Endodermal cell (in vitro differentiated cells): Measurements from ENCODE around the gene DNASE1L3. TPM values are rescaled to one million over a fixed set of nuclear protein-coding genes. Genes with fewer than 3 reads are reported as not detected.

Experiments
- DNase-seq: peaks from one replicate; pipeline ENCODE4 v3.0.0-alpha.2; 2017
- H3K27ac ChIP-seq: 2 replicates; pipeline ENCODE4 v1.5.1; 2013; ENCODE audit warnings: mild to moderate bottlenecking, low read depth, low read length, moderate library complexity
- H3K27me3 ChIP-seq: 2 replicates; pipeline ENCODE4 v1.6.1; 2013; ENCODE audit warnings: mild to moderate bottlenecking, low read length, moderate library complexity; ENCODE audit not compliant: insufficient read depth, control insufficient read depth, poor library complexity, severe bottlenecking
- H3K36me3 ChIP-seq: 2 replicates; pipeline ENCODE4 v1.7.0; 2013; ENCODE audit warnings: mild to moderate bottlenecking, low read length, moderate library complexity; ENCODE audit not compliant: control insufficient read depth, insufficient read depth
- H3K4me1 ChIP-seq: one replicate; pipeline ENCODE4 v1.7.0; 2013; ENCODE audit warnings: low read length; ENCODE audit not compliant: control insufficient read depth, insufficient read depth
- H3K4me3 ChIP-seq: 2 replicates; pipeline ENCODE4 v1.5.1; 2013; ENCODE audit warnings: mild to moderate bottlenecking, low read length, moderate library complexity
- H3K9ac ChIP-seq: 2 replicates; pipeline ENCODE4 v1.6.1; 2013; ENCODE audit warnings: mild to moderate bottlenecking, low read length, moderate library complexity; ENCODE audit not compliant: poor library complexity, severe bottlenecking; ENCODE audit errors: extremely low read depth
- H3K9me3 ChIP-seq: 2 replicates; pipeline ENCODE4 v1.6.1; 2013; ENCODE audit warnings: mild to moderate bottlenecking, low read length, moderate library complexity; ENCODE audit not compliant: control insufficient read depth
- H3K27ac Mint-ChIP-seq: 2 replicates; pipeline ENCODE4 v1.8.0; 2020; ENCODE audit warnings: mixed read lengths
- H3K27me3 Mint-ChIP-seq: 2 replicates; pipeline ENCODE4 v1.8.0; 2021; ENCODE audit warnings: mild to moderate bottlenecking, mixed read lengths; ENCODE audit not compliant: insufficient read depth
- H3K36me3 Mint-ChIP-seq: 2 replicates; pipeline ENCODE4 v1.8.0; 2020; ENCODE audit warnings: low read depth, mixed read lengths
- H3K4me1 Mint-ChIP-seq: 2 replicates; pipeline ENCODE4 v1.8.0; 2020; ENCODE audit warnings: mixed read lengths
- H3K4me3 Mint-ChIP-seq: 2 replicates; pipeline ENCODE4 v1.8.0; 2020; ENCODE audit warnings: mild to moderate bottlenecking, moderate library complexity, mixed read lengths
- H3K9me3 Mint-ChIP-seq: 2 replicates; pipeline ENCODE4 v1.8.0; 2020; ENCODE audit warnings: mild to moderate bottlenecking, mixed read lengths
- WGBS, 2 experiments: methylation state at CpG; one replicate each; pipeline versions ENCODE4 v1.1.5 to v1.1.7; 2013; ENCODE audit warnings: missing lambda C conversion rate in 2 of 2, mixed read lengths in 1 of 2; ENCODE audit not compliant: insufficient coverage in 1 of 2, insufficient read length in 1 of 2; 5-methylcytosine and 5-hydroxymethylcytosine counted together
- total RNA-seq, 2 donors: library from RNA; stranded (reverse); fragmentation: NEBNext Ultra II Directional in 1 of 2; extraction: Animal tissue kit (Norgen Biotek cat#: 25700) in 1 of 2; gene quantifications; 2 replicates in 1 of 2; 3 replicates in 1 of 2; pipeline ENCODE4 v1.2.1, GENCODE V29; 2021
- TF ChIP-seq, protein P1 (sequence below): fragments of 200-600 bp; sonication (generic); conservative IDR thresholded peaks from 2 replicates; pipeline ENCODE4 v1.5.0; 2021; ENCODE audit warnings: antibody characterized with exemption, mild to moderate bottlenecking

Gene DNASE1L3
- total RNA-seq, 2 donors from 2014 or later = not detected

DNA sequence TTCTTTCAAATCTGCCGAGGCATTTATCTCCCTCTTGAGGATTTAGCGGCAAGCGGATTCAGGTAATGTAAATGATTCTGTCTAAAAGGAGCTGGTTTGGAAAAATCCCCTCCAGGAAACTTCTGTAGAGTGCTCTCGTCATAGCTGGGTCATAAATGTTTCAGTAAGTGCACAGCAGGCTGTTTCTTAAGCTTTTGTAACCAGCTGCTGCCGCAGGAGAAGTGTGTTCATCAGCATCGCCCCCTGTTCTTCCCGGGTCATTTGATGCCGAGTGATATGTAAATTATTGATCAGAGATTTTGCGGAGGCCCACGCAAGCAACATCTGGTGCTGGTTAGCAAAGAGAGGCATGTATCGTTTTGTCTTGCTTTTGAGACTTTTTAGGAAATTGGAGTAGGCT lies 53.1 kb downstream of the DNASE1L3 start:
- no peak overlapping the region for H3K9ac ChIP-seq

GRCh38 chr3:58155838-58156237 lies 54.9 kb downstream of the DNASE1L3 start:
- Histone ChIP-seq H3K9me3 (no peaks in the 10 kb centered on the region), H3K4me1 (no peaks in the 10 kb centered on the region), H3K27me3 (no peaks in the 10 kb centered on the region), H3K4me3 (no peak overlapping the region), H3K9ac (no peak overlapping the region), H3K36me3 (peaks cover 98% of the 10 kb centered on the region), H3K27ac (no peak overlapping the region)
- H3K4me1 Mint-ChIP-seq = no peaks in the 10 kb centered on the region
- 96 to 97% methylated on average over 10 of the region's 10 CpGs for WGBS, 2 experiments
- H3K4me3 Mint-ChIP-seq = no peak overlapping the region
- H3K36me3 Mint-ChIP-seq = peaks cover 87% of the 10 kb centered on the region
- H3K27ac Mint-ChIP-seq = no peak overlapping the region
- TF ChIP-seq, protein P1, sequence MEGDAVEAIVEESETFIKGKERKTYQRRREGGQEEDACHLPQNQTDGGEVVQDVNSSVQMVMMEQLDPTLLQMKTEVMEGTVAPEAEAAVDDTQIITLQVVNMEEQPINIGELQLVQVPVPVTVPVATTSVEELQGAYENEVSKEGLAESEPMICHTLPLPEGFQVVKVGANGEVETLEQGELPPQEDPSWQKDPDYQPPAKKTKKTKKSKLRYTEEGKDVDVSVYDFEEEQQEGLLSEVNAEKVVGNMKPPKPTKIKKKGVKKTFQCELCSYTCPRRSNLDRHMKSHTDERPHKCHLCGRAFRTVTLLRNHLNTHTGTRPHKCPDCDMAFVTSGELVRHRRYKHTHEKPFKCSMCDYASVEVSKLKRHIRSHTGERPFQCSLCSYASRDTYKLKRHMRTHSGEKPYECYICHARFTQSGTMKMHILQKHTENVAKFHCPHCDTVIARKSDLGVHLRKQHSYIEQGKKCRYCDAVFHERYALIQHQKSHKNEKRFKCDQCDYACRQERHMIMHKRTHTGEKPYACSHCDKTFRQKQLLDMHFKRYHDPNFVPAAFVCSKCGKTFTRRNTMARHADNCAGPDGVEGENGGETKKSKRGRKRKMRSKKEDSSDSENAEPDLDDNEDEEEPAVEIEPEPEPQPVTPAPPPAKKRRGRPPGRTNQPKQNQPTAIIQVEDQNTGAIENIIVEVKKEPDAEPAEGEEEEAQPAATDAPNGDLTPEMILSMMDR = no peak
- no peaks in the 10 kb centered on the region for H3K9me3 Mint-ChIP-seq
- DNase-seq = no peak
- no peaks in the 10 kb centered on the region for H3K27me3 Mint-ChIP-seq

More for the DNA sequence above, 53.1 kb downstream of the DNASE1L3 start:
- Mint-ChIP-seq H3K27ac (peak overlapping the region; percentile 69), H3K36me3 (peaks cover 92% of the 10 kb centered on the region), H3K9me3 (no peaks in the 10 kb centered on the region), H3K4me3 (no peak overlapping the region), H3K4me1 (no peaks in the 10 kb centered on the region), H3K27me3 (no peaks in the 10 kb centered on the region)
- DNase-seq = no peak
- Histone ChIP-seq H3K27me3 (no peaks in the 10 kb centered on the region), H3K9me3 (no peaks in the 10 kb centered on the region), H3K4me1 (peaks cover 3% of the 10 kb centered on the region), H3K36me3 (peaks cover 98% of the 10 kb centered on the region), H3K4me3 (no peak overlapping the region), H3K27ac (peak overlapping the region; percentile 46)
- 92 to 96% methylated on average over 10 to 11 of the region's 11 CpGs for WGBS, 2 experiments
- TF ChIP-seq, protein P1 = no peak

DNA sequence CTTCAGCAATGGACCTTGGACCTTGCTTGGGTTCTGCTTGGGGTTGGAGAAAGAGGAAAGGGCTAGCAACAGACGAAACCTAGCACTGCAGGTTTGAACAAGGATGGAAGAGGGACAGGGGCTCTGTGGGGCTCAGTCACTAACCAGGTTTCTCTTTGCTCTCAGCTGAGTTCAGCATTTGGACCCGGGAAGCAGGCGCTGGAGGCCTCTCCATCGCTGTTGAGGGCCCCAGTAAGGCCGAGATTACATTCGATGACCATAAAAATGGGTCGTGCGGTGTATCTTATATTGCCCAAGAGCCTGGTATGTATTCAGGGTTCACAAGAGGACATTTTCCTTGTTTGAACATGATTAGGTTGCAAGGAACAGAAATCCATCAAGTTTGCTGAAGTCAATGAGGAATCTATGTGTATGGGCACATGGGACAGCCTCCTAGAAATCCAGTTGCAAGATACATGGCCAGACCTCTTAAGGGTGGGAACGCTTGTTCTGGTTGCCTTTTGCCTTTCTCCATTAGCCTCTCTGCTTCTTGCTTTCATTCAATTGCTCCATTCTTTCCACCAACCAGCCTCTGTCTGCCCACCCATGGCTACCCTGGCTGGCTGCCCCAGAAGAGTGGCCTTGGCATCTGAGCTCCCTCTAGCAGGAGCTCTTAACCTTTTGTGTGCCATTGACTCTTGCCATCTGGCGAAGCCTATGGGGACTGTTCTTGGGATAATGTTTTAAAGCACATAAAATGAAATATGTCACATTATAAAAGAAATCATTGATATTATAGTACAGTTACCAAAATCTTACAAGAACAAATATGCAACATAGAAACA lies 55.9 kb downstream of the DNASE1L3 start:
- no peaks in the 10 kb centered on the region for H3K4me1 Mint-ChIP-seq
- H3K27ac ChIP-seq = no peak overlapping the region
- no peak overlapping the region for H3K4me3 Mint-ChIP-seq
- peaks cover 98% of the 10 kb centered on the region for H3K36me3 ChIP-seq
- TF ChIP-seq, protein P1 = no peak
- no peaks in the 10 kb centered on the region for H3K27me3 Mint-ChIP-seq
- H3K9me3 Mint-ChIP-seq = no peaks in the 10 kb centered on the region
- WGBS, 2 experiments = 96 to 98% methylated on average over 7 to 9 of the region's 10 CpGs
- peaks cover 88% of the 10 kb centered on the region for H3K36me3 Mint-ChIP-seq
- no peaks in the 10 kb centered on the region for H3K4me1 ChIP-seq
- DNase-seq = no peak
- no peak overlapping the region for H3K4me3 ChIP-seq
- H3K9me3 ChIP-seq = no peaks in the 10 kb centered on the region
- no peaks in the 10 kb centered on the region for H3K27me3 ChIP-seq
- H3K27ac Mint-ChIP-seq = no peak overlapping the region
- no peak overlapping the region for H3K9ac ChIP-seq
